ENCODE results near the gene BICDL2.

- TF ChIP-seq POLR2A (IDR thresholded peaks at IDR 0.05; ENCODE audit: low read length) (no peak), GATA1 (IDR thresholded peaks at IDR 0.05; ENCODE audit: low read depth, low read length) (no peak)
Measured at GRCh38 chr16:3017794-3018506, 18.8 kb downstream of the BICDL2 start, which contains the start of gene CLDN6.
